ENCODE measurements around the gene SHFL.

- TF ChIP-seq ZNF24 (tag by site-specific recombination; IDR thresholded peaks at IDR 0.05) (no peak), ZNF184 (tag by site-specific recombination; IDR thresholded peaks at IDR 0.05) (no peak), YY1 (tag by site-specific recombination; IDR thresholded peaks at IDR 0.05) (no peak), EGR2 (tag by site-specific recombination; IDR thresholded peaks at IDR 0.05; ENCODE audit: low read depth) (no peak)
Observed at GRCh38 chr19:10088949-10089554, 2.9 kb downstream of the SHFL start.

All from HEK293 (cell line).